HG03342 (cell line): ENCODE measurements around the gene DAG1.
A peak's percentile ranks its signal among the peaks of the same experiment; 100 is the strongest.

ENCODE experiments used
- ATAC-seq: cut with Tn5 transposase; IDR thresholded peaks from one replicate; pipeline ENCODE4 v1.9.1; 2021; ENCODE audit warnings: mild to moderate bottlenecking, moderate library complexity; ENCODE audit not compliant: unreplicated experiment

Gene DAG1

DNA sequence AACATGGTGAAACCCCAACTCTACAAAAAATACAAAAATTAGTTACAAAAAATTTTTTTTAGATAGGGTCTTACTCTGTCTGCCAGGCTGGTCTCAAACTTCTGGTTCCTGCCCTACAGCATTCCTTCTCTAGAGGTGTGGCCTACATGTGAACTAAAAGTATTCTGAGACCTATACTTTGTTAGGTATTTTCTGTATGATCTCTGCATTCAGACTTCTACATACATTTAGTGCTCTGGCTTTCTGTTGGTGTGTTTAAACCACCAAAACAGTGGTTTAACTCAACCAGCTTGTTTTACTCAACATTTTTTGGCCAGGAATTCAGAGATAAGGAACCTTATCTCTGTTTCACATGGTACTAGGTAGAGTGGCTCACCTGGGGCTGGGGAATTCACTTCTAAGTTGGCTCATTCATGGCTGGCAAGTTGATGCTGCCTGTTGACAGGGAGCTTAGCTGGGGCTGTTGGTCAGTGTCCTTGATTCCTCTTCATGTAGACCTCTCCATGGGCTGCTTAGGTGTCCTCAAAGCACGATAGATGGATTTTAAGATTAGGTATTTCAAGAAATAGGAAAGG, 42.8 kb downstream of the DAG1 start:
- ATAC-seq: no peak

DNA sequence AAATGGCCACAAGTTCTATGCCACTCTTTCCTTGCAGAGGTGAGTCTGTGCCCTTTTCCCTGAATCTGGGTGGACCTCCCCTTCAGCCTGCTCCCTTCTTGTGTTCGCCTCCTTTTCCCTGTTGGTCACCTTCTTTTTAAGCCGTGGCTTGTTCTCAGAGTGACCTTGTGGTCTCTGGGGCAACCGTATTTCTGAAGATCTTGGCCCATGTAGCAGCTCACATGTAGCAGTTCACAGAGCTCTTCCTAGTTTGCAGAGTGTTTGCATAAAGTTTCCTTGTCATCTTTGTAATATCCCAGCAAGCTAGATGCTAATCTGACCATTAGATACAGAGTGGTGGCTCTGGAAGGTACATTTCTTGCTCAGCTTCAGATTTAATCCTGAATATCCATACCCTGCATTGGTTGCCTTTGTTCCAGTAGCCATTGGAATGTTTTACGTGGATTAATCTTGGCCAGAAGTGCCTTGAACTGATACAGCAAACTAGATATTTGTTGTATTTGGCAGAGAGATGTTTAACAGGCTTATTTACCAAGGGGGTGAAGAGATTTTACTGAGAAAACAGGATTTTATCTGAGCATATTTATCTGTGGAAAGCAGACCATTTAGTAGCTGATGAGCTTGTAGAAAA, 43.5 kb downstream of the DAG1 start:
- no peak for ATAC-seq

DNA sequence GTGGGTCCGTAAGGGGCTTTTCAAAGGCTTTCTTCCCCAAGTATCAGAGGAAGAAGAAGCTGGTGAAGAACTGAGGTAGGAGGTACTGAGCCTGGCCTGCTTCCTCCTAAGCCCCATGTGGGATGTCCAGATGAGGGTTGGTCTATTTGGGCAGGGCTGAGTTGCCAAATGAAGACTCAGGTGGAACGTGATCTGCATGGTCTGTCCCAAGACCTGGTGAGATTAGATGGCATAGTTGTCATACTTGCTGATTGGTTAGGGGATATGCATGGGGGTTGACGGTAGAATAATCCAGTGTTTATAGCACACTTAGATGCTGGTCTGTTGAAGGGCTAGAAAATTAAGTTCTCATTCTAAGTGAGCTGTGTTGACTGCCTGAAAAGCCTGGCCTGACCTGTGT, 47.9 kb downstream of the DAG1 start:
- no peak for ATAC-seq

DNA sequence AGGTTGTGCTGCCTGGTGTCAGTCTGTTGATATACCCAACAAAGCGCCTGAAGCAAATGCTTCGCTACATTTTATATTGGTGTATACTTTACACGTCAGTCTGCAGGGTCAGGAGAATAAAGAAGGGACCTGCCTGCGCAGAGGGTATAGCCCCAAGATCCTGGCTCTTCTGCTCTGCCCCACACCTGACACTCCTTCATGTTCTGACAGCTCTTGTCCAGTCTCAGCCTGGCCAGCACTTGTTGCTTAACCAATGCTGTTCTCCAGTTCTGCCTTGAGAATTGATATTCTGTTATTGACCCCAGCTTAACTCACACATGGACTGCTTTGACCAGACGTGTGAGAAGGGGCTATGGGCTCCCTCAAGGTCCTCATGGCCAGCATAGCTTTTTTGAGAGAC, 48.4 kb downstream of the DAG1 start:
- ATAC-seq: no peak

DNA sequence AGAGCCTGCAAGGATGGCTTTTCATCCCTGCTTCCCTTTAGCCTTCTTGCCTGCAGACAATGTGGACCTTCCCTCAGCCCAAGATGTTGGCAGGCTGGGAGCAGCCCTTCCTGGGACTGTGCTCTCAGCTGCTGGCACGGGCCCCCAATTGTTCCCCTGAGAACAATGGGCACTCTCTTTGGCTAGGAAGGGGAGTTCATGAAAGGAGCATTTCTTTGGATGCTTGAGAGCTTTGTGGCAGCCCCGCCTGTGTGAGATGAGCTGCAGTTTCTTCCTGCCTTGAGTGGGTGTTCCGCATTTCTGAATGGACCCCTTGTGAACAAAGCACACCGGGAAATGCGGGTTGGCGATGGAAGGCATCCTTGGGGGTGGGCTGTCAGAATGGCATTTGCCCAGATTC, 49.2 kb downstream of the DAG1 start:
- ATAC-seq: no peak

DNA sequence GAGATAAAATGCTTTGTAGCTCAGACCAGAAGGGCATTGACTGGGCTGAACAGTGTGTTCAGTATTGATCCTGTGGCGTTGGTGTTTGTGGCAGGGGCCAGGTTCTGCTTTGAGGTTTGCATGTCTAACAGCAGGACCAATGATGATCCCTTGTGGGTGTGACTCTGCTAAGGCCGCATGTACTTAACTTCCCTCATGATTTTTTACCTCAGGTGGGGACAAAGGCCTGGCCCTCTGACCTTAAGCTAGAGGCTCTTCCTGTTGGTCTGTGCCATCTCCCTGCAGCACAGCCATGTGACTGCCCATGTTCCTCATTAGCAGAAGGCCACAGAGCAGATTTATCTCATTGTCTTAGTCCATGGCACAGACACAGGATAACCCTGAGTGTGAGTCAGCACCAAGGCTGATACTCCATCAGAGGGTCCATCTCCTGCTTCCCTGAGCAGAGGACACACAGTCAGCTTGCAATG, 49.9 kb downstream of the DAG1 start:
- no peak for ATAC-seq

DNA sequence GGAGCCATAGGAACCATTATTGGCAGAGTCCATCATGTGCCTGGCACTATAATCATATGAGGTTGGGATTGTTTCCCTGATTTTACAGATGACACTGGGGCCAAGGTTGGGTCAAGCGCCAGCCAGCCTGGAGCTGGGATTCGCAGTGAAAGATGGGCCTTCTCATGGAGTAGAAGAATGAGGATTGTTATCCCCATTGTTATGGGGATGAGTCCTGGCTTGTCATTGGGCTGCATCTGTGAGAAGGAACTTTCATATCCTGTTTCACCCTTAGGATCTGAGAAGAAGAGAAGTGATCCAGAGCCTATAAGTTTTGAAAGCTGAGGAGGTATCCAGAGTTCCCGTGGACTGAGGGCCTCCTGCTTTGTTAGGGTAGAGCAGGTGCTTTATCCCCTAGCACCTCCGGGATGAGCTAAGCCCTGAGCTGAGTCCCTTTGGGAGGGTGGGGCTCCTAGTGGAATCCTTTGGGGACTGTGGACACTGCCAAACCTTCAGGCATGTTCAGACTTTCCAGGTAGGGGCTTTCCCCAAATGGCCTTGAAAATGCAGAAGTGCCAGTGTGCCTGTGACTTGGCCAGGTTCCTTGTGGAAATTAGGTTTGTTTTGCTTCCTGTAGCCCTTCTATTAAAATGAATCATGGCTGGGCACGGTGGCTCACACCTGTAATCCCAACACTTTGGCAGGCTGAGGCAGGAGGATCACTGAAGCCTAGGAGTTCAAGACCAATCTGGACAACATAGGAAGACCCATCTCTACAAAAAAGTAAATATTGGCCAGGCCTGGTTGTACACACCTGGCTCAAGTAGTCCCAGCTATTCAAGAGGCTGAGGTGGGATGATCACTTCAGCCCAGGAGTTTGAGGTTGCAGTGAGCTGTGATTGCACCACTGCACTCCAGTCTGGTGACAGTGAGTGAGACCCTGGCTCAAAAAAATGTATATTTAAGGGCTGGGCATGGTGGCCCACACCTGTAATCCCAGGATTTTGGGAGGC, 54.0 kb downstream of the DAG1 start:
- ATAC-seq: no peak

DNA sequence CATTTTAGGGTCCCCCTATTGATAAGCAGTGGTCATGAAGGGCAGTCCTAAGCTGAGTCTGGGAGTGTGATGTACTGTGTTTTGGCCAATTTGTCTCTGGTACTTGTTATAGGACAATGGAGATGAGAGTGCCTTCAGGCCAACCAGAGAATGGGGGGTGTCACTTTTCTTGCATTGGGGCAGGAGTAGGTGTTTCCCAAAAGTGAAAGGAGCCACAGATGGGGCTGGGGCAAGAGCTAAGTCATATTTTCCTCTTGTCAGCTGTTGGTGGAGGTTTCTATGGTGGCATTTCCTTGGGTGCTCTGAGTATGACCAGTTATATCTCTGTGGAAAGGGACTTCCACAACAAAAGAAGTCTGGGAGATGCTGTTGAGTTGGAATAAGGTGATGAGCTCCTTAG, 59.5 kb downstream of the DAG1 start:
- no peak for ATAC-seq

DNA sequence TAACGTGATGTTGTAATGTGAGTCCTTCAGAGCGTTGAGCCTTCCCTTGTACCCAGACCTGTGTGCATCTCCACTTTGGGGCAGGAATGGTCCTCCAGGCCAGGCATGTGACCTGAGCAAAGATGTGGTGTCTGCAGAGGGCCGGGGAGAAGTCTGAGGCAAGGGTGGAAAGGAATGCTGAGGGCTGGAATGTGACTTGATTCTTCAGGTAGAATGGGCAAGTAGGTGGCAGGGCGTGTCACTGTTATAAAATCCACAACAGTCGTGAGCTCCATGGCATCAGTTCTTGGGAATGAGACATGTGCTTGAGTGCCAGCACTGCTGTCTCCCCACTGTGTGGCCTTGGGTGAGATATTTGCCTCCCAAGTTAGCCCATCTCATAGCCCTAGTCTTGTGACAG, 60.2 kb downstream of the DAG1 start:
- no peak for ATAC-seq

DNA sequence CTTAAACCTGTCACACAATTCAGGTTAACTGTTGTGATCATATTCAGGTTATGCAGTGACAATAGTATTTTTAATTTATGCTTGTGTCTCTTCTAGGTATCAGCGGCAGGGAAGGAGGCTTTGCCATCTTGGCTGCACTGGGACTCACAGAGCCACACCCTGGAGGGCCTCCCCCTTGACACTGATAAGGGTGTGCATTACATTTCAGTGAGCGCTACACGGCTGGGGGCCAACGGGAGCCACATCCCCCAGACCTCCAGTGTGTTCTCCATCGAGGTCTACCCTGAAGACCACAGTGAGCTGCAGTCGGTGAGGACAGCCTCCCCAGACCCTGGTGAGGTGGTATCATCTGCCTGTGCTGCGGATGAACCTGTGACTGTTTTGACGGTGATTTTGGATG, 60.6 kb downstream of the DAG1 start:
- ATAC-seq: no peak

DNA sequence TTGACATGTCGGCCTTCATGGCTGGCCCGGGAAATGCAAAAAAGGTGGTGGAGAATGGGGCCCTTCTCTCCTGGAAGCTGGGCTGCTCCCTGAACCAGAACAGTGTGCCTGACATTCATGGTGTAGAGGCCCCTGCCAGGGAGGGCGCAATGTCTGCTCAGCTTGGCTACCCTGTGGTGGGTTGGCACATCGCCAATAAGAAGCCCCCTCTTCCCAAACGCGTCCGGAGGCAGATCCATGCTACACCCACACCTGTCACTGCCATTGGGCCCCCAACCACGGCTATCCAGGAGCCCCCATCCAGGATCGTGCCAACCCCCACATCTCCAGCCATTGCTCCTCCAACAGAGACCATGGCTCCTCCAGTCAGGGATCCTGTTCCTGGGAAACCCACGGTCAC, 61.2 kb downstream of the DAG1 start:
- no peak for ATAC-seq

DNA sequence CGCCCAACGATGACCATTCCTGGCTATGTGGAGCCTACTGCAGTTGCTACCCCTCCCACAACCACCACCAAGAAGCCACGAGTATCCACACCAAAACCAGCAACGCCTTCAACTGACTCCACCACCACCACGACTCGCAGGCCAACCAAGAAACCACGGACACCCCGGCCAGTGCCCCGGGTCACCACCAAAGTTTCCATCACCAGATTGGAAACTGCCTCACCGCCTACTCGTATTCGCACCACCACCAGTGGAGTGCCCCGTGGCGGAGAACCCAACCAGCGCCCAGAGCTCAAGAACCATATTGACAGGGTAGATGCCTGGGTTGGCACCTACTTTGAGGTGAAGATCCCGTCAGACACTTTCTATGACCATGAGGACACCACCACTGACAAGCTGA, 61.6 kb downstream of the DAG1 start:
- ATAC-seq: no peak

DNA sequence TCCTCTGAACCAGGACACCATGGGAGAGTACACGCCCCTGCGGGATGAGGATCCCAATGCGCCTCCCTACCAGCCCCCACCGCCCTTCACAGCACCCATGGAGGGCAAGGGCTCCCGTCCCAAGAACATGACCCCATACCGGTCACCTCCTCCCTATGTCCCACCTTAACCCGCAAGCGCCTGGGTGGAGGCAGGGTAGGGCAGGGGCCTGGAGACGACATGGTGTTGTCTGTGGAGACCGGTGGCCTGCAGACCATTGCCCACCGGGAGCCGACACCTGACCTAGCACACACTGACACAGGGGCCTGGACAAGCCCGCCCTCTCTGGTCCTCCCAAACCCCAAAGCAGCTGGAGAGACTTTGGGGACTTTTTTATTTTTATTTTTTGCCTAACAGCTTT, 63.0 kb downstream of the DAG1 start:
- ATAC-seq: no peak

DNA sequence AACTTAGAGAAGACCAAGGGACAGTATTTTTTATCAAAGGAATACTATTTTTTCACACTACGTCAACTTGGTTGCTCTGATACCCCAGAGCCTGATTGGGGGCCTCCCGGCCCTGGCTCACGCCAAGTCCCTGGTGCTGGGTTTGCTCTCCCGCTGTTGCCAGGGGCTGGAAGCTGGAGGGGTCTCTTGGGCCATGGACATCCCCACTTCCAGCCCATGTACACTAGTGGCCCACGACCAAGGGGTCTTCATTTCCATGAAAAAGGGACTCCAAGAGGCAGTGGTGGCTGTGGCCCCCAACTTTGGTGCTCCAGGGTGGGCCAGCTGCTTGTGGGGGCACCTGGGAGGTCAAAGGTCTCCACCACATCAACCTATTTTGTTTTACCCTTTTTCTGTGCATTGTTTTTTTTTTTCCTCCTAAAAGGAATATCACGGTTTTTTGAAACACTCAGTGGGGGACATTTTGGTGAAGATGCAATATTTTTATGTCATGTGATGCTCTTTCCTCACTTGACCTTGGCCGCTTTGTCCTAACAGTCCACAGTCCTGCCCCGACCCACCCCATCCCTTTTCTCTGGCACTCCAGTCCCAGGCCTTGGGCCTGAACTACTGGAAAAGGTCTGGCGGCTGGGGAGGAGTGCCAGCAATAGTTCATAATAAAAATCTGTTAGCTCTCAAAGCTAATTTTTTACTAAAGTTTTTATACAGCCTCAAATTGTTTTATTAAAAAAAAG, 63.9 kb downstream of the DAG1 start:
- ATAC-seq: no peak

DNA sequence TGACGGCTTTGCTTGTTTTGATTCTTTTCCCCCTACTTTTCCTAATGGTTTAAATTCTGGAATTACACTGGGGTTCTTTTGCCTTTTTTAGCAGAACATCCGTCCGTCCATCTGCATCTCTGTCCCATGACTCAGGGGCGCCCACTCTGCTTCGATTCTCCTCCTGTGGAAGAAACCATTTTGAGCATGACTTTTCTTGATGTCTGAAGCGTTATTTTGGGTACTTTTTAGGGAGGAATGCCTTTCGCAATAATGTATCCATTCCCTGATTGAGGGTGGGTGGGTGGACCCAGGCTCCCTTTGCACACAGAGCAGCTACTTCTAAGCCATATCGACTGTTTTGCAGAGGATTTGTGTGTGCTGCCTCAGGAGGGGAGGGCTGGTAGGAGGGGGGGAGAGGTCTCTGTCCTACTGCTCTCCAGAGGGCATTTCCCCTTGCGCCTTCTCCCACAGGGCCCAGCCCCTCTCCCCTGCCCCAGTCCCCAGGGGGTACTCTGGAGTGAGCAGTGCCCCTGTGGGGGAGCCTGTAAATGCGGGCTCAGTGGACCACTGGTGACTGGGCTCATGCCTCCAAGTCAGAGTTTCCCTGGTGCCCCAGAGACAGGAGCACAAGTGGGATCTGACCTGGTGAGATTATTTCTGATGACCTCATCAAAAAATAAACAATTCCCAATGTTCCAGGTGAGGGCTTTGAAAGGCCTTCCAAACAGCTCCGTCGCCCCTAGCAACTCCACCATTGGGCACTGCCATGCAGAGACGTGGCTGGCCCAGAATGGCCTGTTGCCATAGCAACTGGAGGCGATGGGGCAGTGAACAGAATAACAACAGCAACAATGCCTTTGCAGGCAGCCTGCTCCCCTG, 64.7 kb downstream of the DAG1 start:
- no peak for ATAC-seq

DNA sequence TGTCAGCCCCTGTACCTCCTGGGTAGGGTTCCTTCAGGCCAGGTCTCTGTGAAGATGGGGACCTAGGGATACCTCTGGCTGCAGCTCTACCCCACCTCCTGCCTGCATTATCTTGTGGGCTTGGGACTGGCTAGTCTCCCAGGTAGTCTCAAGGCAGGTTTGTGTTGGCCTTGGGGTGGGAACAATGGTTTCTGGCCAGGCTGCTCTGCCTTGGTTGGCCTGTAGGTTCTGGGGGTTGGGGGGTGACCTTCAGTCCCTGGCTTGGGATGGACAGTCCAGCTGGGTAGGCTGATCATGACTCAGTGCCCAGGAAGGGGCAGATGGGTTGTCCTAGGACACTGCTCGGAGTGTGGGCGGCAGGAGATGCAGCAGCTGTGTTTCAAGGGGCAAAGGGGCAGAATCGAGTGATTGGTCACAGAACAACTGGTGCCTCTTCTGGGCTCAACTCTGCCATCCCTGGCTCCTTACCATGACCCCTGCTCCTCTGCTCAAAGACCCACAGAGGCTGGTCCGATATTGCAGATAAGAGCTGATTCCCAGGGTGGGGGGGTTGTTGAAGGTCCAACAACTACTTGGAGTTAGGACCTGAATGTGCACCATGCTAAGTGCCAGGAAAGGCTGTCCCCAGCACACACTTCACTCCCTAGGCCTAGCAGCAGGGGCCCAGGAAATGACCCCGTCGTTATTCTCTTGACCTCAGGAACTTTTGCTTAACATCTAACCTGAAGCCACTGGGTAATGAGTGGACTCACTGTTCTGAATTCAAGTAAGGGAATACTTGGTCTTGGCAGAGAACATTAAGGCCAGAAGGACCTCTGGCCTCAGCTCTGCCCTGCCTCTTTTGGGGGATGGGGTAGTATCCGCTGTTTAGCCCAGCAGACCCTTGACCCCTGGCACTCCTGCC, 66.2 kb downstream of the DAG1 start:
- ATAC-seq: no peak

DNA sequence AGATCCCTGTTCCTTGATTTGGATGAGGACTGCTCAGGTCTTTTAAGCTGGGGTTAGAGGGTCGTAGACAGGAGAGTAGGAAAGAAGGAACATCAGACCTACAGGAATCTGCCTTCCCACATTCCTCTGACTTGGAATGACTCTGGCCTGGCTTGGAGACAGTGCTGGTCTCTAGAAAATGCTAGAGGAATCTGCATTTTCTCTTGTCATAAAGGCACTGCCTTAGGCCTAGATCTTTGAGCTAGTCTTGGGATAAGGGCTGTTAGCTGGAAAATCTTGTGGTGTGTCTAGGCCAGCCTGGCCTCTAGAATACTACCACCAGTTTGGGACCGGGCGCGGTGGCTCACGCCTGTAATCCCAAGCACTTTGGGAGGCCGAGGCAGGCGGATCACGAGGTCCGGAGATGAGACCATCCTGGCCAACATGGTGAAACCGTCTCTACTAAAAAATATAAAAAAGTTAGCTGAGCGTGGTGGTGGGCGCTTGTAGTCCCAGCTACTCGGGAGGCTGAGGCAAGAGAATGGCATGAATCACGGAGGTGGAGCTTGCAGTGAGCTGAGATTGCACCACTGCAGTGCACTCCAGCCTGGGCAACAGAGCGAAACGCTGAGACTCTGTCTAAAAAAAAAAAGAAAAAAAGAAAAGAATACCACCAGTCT, 66.9 kb downstream of the DAG1 start:
- no peak for ATAC-seq

DNA sequence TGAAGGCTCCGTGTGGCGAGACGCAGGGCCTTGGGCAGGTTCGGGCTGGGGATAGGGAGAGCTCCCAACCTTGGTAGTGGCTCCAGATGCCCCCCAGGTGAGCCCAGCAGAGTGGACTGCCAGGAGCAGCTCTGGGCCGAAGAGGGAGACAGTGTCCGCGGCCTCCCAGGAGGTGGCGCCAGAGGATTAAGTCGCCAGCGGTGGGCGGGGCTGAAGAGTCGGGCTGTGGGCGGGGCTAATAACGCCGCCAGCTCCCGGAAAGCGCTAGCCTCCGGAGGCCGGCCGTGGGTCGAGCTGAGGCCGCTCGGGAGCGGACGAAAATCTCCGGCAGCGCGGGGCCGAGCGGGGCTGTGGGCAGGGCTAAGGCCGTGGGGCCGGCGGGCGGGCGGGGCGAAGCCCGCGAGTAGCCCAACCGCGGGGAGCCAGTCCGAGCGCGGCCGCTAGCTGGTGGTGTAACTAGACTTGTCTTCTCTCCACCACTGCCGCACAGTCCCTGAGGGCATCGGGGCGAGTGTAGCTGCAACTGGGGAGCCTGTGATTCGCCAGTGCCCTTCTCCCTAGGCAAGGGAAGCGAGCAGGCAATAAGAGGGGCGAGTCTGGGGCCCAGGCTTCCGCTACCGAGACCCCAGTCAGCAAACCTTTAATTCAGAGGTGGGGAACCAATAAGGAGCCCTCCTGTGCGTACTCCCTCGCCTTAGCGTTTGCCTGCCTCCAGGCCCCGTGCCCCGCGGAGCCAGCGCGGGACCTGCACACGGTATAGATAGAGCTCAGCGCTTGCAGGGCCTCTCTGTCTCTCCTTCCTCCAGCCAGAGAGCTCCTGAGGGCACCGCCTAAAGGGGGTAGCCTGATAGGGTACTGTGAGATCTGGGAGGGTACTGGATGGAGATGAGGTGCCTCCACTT, 69.8 kb downstream of the DAG1 start:
- peak; percentile 80 for ATAC-seq
